GM12878 (cell line): ENCODE results near the gene PROC. TPM values are rescaled to one million over a fixed set of nuclear protein-coding genes. Genes with fewer than 3 reads are reported as not detected.
A peak's percentile ranks its signal among the peaks of the same experiment; 100 is the strongest.

Experiments used
- BMI1 ChIP-seq: fragments of 450-650 bp; IDR thresholded peaks from 2 replicates; pipeline ENCODE4 v1.6.1; 2016; ENCODE audit warnings: mild to moderate bottlenecking, moderate library complexity, borderline replicate concordance
- CBFB ChIP-seq: IDR thresholded peaks from 2 replicates; pipeline ENCODE4 v1.6.1; 2016; ENCODE audit warnings: antibody characterized with exemption, low read depth
- CBX3 ChIP-seq: fragments of 200-600 bp; sonication (generic); IDR thresholded peaks from 2 replicates; pipeline ENCODE4 v1.6.1; 2016; ENCODE audit warnings: low read depth, borderline replicate concordance
- CREB1 ChIP-seq: IDR thresholded peaks from 2 replicates; pipeline ENCODE4 v1.6.1; 2012; ENCODE audit warnings: low read depth, mild to moderate bottlenecking, inconsistent platforms
- CREM ChIP-seq: IDR thresholded peaks from 2 replicates; pipeline ENCODE4 v1.6.1; 2014; ENCODE audit warnings: antibody characterized with exemption, low read depth
- ESRRA ChIP-seq: IDR thresholded peaks from 2 replicates; pipeline ENCODE4 v1.6.1; 2012; ENCODE audit warnings: mild to moderate bottlenecking, low read length, improper control_type of control experiment
- GABPA ChIP-seq: IDR thresholded peaks from 2 replicates; pipeline ENCODE4 v1.6.1; 2014; ENCODE audit warnings: antibody characterized with exemption, low read depth, mild to moderate bottlenecking, inconsistent platforms
- GATAD2B ChIP-seq: fragments of 450-650 bp; conservative IDR thresholded peaks from 2 replicates; pipeline ENCODE4 v1.6.1; 2017; ENCODE audit warnings: low read depth, mild to moderate bottlenecking, moderate library complexity
- HCFC1 ChIP-seq: fragments of 150-350 bp; IDR thresholded peaks from 2 replicates; pipeline ENCODE4 v1.6.1; 2014; ENCODE audit warnings: low read length
- HDAC2 ChIP-seq: fragments of 200-600 bp; sonication (generic); IDR thresholded peaks from 2 replicates; pipeline ENCODE4 v1.6.1; 2017
- IRF4 ChIP-seq: IDR thresholded peaks from 2 replicates; pipeline ENCODE4 v1.6.1; 2011; ENCODE audit warnings: low read depth, low read length
- JUND ChIP-seq: IDR thresholded peaks from 2 replicates; pipeline ENCODE4 v1.6.1; 2012; ENCODE audit warnings: low read depth, mild to moderate bottlenecking, low read length, improper control_type of control experiment, moderate library complexity
- LARP7 ChIP-seq: fragments of 450-650 bp; IDR thresholded peaks from 2 replicates; pipeline ENCODE4 v1.6.1; 2017; ENCODE audit warnings: mild to moderate bottlenecking
- POU2F2 ChIP-seq: IDR thresholded peaks from 3 replicates; pipeline ENCODE4 v1.6.1; 2011; ENCODE audit warnings: low read depth, mild to moderate bottlenecking, low read length, borderline replicate concordance
- RAD21 ChIP-seq: IDR thresholded peaks from 2 replicates; pipeline ENCODE4 v1.6.1; 2011; ENCODE audit warnings: mild to moderate bottlenecking, low read depth, low read length, moderate library complexity; ENCODE audit not compliant: insufficient read depth
- RFX5 ChIP-seq: IDR thresholded peaks from 2 replicates; pipeline ENCODE4 v1.6.1; 2011; ENCODE audit warnings: low read depth, low read length, improper control_type of control experiment
- SMAD5 ChIP-seq: IDR thresholded peaks from 2 replicates; pipeline ENCODE4 v1.6.1; 2016; ENCODE audit warnings: antibody characterized with exemption, low read depth
- SREBF1 ChIP-seq: IDR thresholded peaks from 2 replicates; pipeline ENCODE4 v1.6.1; 2012; ENCODE audit warnings: mild to moderate bottlenecking, low read length
- STAT1 ChIP-seq: fragments of 450-650 bp; conservative IDR thresholded peaks from 2 replicates; pipeline ENCODE4 v1.6.1; 2014; ENCODE audit warnings: antibody characterized with exemption, mild to moderate bottlenecking
- STAT3 ChIP-seq: IDR thresholded peaks from 2 replicates; pipeline ENCODE4 v1.6.1; 2011; ENCODE audit warnings: low read depth, low read length, improper control_type of control experiment
- ZNF384 ChIP-seq: IDR thresholded peaks from 2 replicates; pipeline ENCODE4 v1.6.1; 2012; ENCODE audit warnings: low read depth, mild to moderate bottlenecking, low read length, improper control_type of control experiment, borderline replicate concordance
- polyA plus RNA-seq, 11 experiments: library from polyadenylated mRNA; depleted of rRNA in 4 of 11; unstranded in 6 of 11; stranded (reverse) in 5 of 11; fragments of >200 nt; fragmentation: Nextera tagmentation in 4 of 11; fragmentation: Illumina TruSeq in 1 of 11; extraction: Ambion mirVana in 4 of 11; extraction: Trizol in 1 of 11; gene quantifications; 1 replicate in 1 of 11; 2 replicates in 10 of 11; pipeline versions ENCODE4 v1.2.1 to v1.2.3, GENCODE V29; 2011 to 2016; ENCODE audit warnings: inconsistent platforms in 2 of 11, missing spikeins in 2 of 11, low read depth in 1 of 11
- total RNA-seq, 4 experiments: library from RNA; depleted of rRNA in 3 of 4; stranded (reverse); fragments of >200 nt in 3 of 4; fragmentation: Illumina TruSeq in 1 of 4; extraction: Trizol in 1 of 4; gene quantifications; 2 replicates each; pipeline versions ENCODE4 v1.2.1 to v1.2.3, GENCODE V29; 2013 to 2021
- TF ChIP-seq, protein P1 (sequence below): fragments of 450-650 bp; IDR thresholded peaks from 2 replicates; pipeline ENCODE4 v1.6.1; 2018; ENCODE audit warnings: borderline replicate concordance, mild to moderate bottlenecking; ENCODE audit not compliant: partially characterized antibody
- TF ChIP-seq, protein P2 (sequence below): fragments of 450-650 bp; IDR thresholded peaks from 2 replicates; pipeline ENCODE4 v1.6.1; 2017; ENCODE audit warnings: mild to moderate bottlenecking, moderate library complexity
- TF ChIP-seq, protein P3 (sequence below): fragments of 450-650 bp; IDR thresholded peaks from 2 replicates; pipeline ENCODE4 v1.6.1; 2017; ENCODE audit warnings: antibody characterized with exemption, mild to moderate bottlenecking, moderate library complexity

The PROC gene
- total and polyA plus RNA-seq, 10 of the 15 experiments (the other 5 are each of a cell fraction or from before 2014, with no cell fraction given): not detected

DNA sequence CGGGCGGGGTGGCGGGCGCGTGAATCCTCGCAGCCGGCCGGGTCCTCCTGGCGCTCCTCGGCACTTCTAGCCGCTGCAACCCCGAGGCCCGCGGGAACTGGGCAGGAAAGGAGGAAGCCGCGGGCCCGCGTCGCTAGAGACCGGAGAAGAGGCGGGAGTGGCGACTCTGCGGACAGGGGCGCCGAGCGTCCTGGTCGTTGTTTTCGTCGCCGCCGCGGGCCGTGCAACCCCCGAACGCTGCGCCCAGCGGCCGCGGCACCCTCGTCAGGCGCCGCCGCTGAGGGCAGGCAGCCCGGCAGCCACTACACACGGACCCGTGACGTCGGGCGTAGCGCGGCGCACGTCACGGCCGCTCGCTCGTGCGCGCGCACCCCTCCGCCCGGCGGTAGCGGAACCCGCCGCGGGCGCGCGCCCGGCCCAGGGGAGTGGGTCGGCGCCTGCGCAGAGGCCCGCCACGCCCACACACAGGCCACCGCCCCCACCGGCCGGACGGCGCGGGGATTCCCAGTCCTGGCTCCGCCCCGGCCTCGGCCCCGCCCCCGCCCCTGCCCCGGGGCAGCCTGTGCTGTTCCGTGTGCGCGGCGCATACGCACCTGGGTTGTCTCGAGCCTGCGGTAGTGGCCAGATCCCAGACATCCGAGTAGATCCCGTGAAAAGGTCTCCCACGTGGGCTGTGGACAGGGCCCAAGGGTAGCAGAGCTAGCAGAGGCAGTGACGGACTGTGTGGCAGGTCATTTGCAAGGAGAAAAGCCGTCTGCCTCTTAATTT lies 30.4 kb upstream of the PROC start, which contains the start of gene MAP3K2 (continued):
- TF ChIP-seq POU2F2 (no peak), GABPA (no peak), GATAD2B (peak; percentile 93), RAD21 (no peak), ESRRA (no peak), SREBF1 (no peak), CREM (peak; percentile 87), BMI1 (no peak), LARP7 (peak; percentile 97), SMAD5 (peak; percentile 43; the same call in 1 of the 2 replicates), STAT1 (no peak), JUND (no peak), STAT3 (no peak), HCFC1 (no peak), CBFB (peak; percentile 50; the same call in 1 of the 2 replicates), RFX5 (peak; percentile 36; the same call in 1 of the 2 replicates), HDAC2 (no peak), CBX3 (no peak), ZNF384 (no peak), CREB1 (peak; percentile 94), IRF4 (no peak)
- TF ChIP-seq, protein P1, sequence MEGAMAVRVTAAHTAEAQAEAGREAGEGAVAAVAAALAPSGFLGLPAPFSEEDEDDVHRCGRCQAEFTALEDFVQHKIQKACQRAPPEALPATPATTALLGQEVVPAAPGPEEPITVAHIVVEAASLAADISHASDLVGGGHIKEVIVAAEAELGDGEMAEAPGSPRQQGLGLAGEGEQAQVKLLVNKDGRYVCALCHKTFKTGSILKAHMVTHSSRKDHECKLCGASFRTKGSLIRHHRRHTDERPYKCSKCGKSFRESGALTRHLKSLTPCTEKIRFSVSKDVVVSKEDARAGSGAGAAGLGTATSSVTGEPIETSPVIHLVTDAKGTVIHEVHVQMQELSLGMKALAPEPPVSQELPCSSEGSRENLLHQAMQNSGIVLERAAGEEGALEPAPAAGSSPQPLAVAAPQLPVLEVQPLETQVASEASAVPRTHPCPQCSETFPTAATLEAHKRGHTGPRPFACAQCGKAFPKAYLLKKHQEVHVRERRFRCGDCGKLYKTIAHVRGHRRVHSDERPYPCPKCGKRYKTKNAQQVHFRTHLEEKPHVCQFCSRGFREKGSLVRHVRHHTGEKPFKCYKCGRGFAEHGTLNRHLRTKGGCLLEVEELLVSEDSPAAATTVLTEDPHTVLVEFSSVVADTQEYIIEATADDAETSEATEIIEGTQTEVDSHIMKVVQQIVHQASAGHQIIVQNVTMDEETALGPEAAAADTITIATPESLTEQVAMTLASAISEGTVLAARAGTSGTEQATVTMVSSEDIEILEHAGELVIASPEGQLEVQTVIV: no peak
- TF ChIP-seq, protein P2, sequence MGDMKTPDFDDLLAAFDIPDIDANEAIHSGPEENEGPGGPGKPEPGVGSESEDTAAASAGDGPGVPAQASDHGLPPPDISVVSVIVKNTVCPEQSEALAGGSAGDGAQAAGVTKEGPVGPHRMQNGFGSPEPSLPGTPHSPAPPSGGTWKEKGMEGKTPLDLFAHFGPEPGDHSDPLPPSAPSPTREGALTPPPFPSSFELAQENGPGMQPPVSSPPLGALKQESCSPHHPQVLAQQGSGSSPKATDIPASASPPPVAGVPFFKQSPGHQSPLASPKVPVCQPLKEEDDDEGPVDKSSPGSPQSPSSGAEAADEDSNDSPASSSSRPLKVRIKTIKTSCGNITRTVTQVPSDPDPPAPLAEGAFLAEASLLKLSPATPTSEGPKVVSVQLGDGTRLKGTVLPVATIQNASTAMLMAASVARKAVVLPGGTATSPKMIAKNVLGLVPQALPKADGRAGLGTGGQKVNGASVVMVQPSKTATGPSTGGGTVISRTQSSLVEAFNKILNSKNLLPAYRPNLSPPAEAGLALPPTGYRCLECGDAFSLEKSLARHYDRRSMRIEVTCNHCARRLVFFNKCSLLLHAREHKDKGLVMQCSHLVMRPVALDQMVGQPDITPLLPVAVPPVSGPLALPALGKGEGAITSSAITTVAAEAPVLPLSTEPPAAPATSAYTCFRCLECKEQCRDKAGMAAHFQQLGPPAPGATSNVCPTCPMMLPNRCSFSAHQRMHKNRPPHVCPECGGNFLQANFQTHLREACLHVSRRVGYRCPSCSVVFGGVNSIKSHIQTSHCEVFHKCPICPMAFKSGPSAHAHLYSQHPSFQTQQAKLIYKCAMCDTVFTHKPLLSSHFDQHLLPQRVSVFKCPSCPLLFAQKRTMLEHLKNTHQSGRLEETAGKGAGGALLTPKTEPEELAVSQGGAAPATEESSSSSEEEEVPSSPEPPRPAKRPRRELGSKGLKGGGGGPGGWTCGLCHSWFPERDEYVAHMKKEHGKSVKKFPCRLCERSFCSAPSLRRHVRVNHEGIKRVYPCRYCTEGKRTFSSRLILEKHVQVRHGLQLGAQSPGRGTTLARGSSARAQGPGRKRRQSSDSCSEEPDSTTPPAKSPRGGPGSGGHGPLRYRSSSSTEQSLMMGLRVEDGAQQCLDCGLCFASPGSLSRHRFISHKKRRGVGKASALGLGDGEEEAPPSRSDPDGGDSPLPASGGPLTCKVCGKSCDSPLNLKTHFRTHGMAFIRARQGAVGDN: no peak; the same call in 1 of the 2 replicates
- TF ChIP-seq, protein P3, sequence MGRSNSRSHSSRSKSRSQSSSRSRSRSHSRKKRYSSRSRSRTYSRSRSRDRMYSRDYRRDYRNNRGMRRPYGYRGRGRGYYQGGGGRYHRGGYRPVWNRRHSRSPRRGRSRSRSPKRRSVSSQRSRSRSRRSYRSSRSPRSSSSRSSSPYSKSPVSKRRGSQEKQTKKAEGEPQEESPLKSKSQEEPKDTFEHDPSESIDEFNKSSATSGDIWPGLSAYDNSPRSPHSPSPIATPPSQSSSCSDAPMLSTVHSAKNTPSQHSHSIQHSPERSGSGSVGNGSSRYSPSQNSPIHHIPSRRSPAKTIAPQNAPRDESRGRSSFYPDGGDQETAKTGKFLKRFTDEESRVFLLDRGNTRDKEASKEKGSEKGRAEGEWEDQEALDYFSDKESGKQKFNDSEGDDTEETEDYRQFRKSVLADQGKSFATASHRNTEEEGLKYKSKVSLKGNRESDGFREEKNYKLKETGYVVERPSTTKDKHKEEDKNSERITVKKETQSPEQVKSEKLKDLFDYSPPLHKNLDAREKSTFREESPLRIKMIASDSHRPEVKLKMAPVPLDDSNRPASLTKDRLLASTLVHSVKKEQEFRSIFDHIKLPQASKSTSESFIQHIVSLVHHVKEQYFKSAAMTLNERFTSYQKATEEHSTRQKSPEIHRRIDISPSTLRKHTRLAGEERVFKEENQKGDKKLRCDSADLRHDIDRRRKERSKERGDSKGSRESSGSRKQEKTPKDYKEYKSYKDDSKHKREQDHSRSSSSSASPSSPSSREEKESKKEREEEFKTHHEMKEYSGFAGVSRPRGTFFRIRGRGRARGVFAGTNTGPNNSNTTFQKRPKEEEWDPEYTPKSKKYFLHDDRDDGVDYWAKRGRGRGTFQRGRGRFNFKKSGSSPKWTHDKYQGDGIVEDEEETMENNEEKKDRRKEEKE: 0 out of 2 replicates have a peak, but pooled peaks have one; percentile 25
